HEK293T (cell line): Measurements from ENCODE around the gene CAPN5.

Experiments
- ARNT ChIP-seq: fragments of 450-650 bp; IDR thresholded peaks from 2 replicates; pipeline ENCODE4 v1.6.1; 2017; ENCODE audit warnings: mild to moderate bottlenecking
- BHLHE40 ChIP-seq: fragments of 450-650 bp; IDR thresholded peaks from 2 replicates; pipeline ENCODE4 v1.6.1; 2016; ENCODE audit warnings: mild to moderate bottlenecking, moderate library complexity, borderline replicate concordance
- CTBP1 ChIP-seq: fragments of 450-650 bp; IDR thresholded peaks from 2 replicates; pipeline ENCODE4 v1.6.1; 2016; ENCODE audit warnings: borderline replicate concordance
- ELF4 ChIP-seq: fragments of 450-650 bp; IDR thresholded peaks from 2 replicates; pipeline ENCODE4 v1.6.1; 2017; ENCODE audit warnings: antibody characterized with exemption
- FOXA1 ChIP-seq: fragments of 450-650 bp; IDR thresholded peaks from 2 replicates; pipeline ENCODE4 v1.6.1; 2016; ENCODE audit warnings: mild to moderate bottlenecking
- FOXK2 ChIP-seq: fragments of 450-650 bp; IDR thresholded peaks from 2 replicates; pipeline ENCODE4 v1.6.1; 2016; ENCODE audit warnings: mild to moderate bottlenecking
- FOXM1 ChIP-seq: fragments of 450-650 bp; IDR thresholded peaks from 2 replicates; pipeline ENCODE4 v1.6.1; 2017; ENCODE audit warnings: mild to moderate bottlenecking, borderline replicate concordance
- HDGF ChIP-seq: fragments of 450-650 bp; IDR thresholded peaks from 2 replicates; pipeline ENCODE4 v1.6.1; 2017; ENCODE audit warnings: antibody characterized with exemption, borderline replicate concordance
- L3MBTL2 ChIP-seq: fragments of 450-650 bp; conservative IDR thresholded peaks from 2 replicates; pipeline ENCODE4 v1.6.1; 2016; ENCODE audit warnings: mild to moderate bottlenecking
- SP1 ChIP-seq: fragments of 450-650 bp; IDR thresholded peaks from 2 replicates; pipeline ENCODE4 v1.6.1; 2017
- SUZ12 ChIP-seq: fragments of 450-650 bp; IDR thresholded peaks from 2 replicates; pipeline ENCODE4 v1.6.1; 2016; ENCODE audit warnings: mild to moderate bottlenecking
- TARDBP ChIP-seq: fragments of 450-650 bp; IDR thresholded peaks from 2 replicates; pipeline ENCODE4 v1.6.1; 2016
- ZNF384 ChIP-seq: fragments of 450-650 bp; IDR thresholded peaks from 2 replicates; pipeline ENCODE4 v1.6.1; 2016

- no peak for TF ChIP-seq BHLHE40
- no peak for TF ChIP-seq SP1
- no peak for TF ChIP-seq CTBP1
- TF ChIP-seq FOXA1, result no peak
- TF ChIP-seq SUZ12, result no peak
- no peak for TF ChIP-seq TARDBP
- TF ChIP-seq FOXM1, result no peak
- no peak for TF ChIP-seq ARNT
- TF ChIP-seq L3MBTL2, result no peak
- TF ChIP-seq FOXK2, result no peak
- no peak for TF ChIP-seq ELF4
- TF ChIP-seq HDGF, result no peak
- TF ChIP-seq ZNF384, result no peak
Observed at GRCh38 chr11:77129069-77129841, 62.5 kb downstream of the CAPN5 start.
